Loucy (cell line): ENCODE measurements around the gene COL24A1.
A peak's percentile ranks its signal among the peaks of the same experiment; 100 is the strongest.

Experiments
- H2AFZ ChIP-seq: fragments of 200-600 bp; sonication (generic); 2 replicates; pipeline ENCODE4 v1.6.0; 2016; ENCODE audit warnings: antibody characterized with exemption, mild to moderate bottlenecking, low read length, moderate library complexity
- H3F3A ChIP-seq: fragments of 200-600 bp; 2 replicates; pipeline ENCODE4 v1.6.0; 2016; ENCODE audit warnings: antibody characterized with exemption, low read depth, mild to moderate bottlenecking
- H3K27me3 ChIP-seq: fragments of 200-600 bp; sonication (generic); 2 replicates; pipeline ENCODE4 v1.6.1; 2014; ENCODE audit warnings: low read length, mild to moderate bottlenecking; ENCODE audit not compliant: insufficient read depth, poor library complexity, severe bottlenecking
- H3K36me3 ChIP-seq: fragments of 200-600 bp; sonication (generic); 2 replicates; pipeline ENCODE4 v1.6.1; 2016; ENCODE audit warnings: low read length; ENCODE audit not compliant: insufficient read depth
- H3K4me1 ChIP-seq: fragments of 200-600 bp; sonication (generic); 2 replicates; pipeline ENCODE4 v1.5.1; 2014; ENCODE audit warnings: low read length, mild to moderate bottlenecking; ENCODE audit not compliant: insufficient read depth, poor library complexity, severe bottlenecking
- H3K4me2 ChIP-seq: fragments of 200-600 bp; sonication (generic); 2 replicates; pipeline ENCODE4 v1.6.0; 2014; ENCODE audit warnings: antibody characterized with exemption, low read length, low read depth, mild to moderate bottlenecking; ENCODE audit not compliant: poor library complexity, severe bottlenecking
- H3K4me3 ChIP-seq: fragments of 200-600 bp; sonication (generic); 2 replicates; pipeline ENCODE4 v1.5.1; 2014; ENCODE audit warnings: low read length, mild to moderate bottlenecking, mixed read lengths; ENCODE audit not compliant: poor library complexity, severe bottlenecking
- H3K79me2 ChIP-seq: fragments of 200-600 bp; sonication (generic); 2 replicates; pipeline ENCODE4 v1.6.1; 2014; ENCODE audit warnings: low read length; ENCODE audit not compliant: insufficient read depth
- H3K9ac ChIP-seq: fragments of 200-600 bp; sonication (generic); 2 replicates; pipeline ENCODE4 v1.6.0; 2014; ENCODE audit warnings: mild to moderate bottlenecking, low read depth, low read length, moderate library complexity; ENCODE audit not compliant: poor library complexity, severe bottlenecking
- H3K9me2 ChIP-seq: fragments of 200-600 bp; sonication (generic); replicated peaks from 2 replicates; pipeline ENCODE4 v1.6.1; 2016; ENCODE audit warnings: low read depth, low read length, mixed read lengths
- H3K9me3 ChIP-seq: fragments of 200-600 bp; sonication (generic); 2 replicates; pipeline ENCODE4 v1.6.1; 2014; ENCODE audit warnings: mild to moderate bottlenecking, antibody characterized with exemption, low read length, low read depth; ENCODE audit not compliant: insufficient read depth
- H4K20me1 ChIP-seq: fragments of 200-600 bp; sonication (generic); 2 replicates; pipeline ENCODE4 v1.6.0; 2014; ENCODE audit warnings: antibody characterized with exemption, low read length, mild to moderate bottlenecking; ENCODE audit not compliant: insufficient read depth, poor library complexity, severe bottlenecking
- CTCF ChIP-seq: fragments of 200-600 bp; sonication (generic); conservative IDR thresholded peaks from 2 replicates; pipeline ENCODE4 v1.5.1; 2014; ENCODE audit warnings: mild to moderate bottlenecking, antibody characterized with exemption, low read length
- EZH2phosphoT487 ChIP-seq: fragments of 200-600 bp; IDR thresholded peaks from 2 replicates; pipeline ENCODE4 v1.6.1; 2018; ENCODE audit warnings: antibody characterized with exemption, mild to moderate bottlenecking, moderate library complexity, borderline replicate concordance

COL24A1 gene

GRCh38 chr1:85888921-85889320 is 267.7 kb downstream of the COL24A1 start:
- no peaks in the 10 kb centered on the region for H3K27me3 ChIP-seq
- H3K4me2 ChIP-seq, result no peak overlapping the region
- H3K9me2 ChIP-seq, result no peaks in the 10 kb centered on the region
- no peak overlapping the region for H3K9ac ChIP-seq
- no peaks in the 10 kb centered on the region for H3K4me1 ChIP-seq
- H3F3A ChIP-seq, result no peaks in the 10 kb centered on the region
- H4K20me1 ChIP-seq, result no peaks in the 10 kb centered on the region
- H3K9me3 ChIP-seq, result no peaks in the 10 kb centered on the region
- no peak for TF ChIP-seq CTCF
- no peak for TF ChIP-seq EZH2phosphoT487
- H3K79me2 ChIP-seq, result no peaks in the 10 kb centered on the region
- H2AFZ ChIP-seq, result no peak overlapping the region
- no peaks in the 10 kb centered on the region for H3K36me3 ChIP-seq
- no peak overlapping the region for H3K4me3 ChIP-seq

GRCh38 chr1:85884372-85885035 is 272.1 kb downstream of the COL24A1 start:
- H3K4me1 ChIP-seq, result no peaks in the 10 kb centered on the region
- H2AFZ ChIP-seq, result peak overlapping the region; percentile 51; the same call in 1 of the 2 replicates
- no peaks in the 10 kb centered on the region for H3K9me2 ChIP-seq
- no peaks in the 10 kb centered on the region for H3F3A ChIP-seq
- H3K4me3 ChIP-seq, result no peak overlapping the region
- no peak overlapping the region for H3K4me2 ChIP-seq
- TF ChIP-seq EZH2phosphoT487 (no peak), CTCF (peak; percentile 64)
- no peaks in the 10 kb centered on the region for H3K9me3 ChIP-seq
- H3K79me2 ChIP-seq, result no peaks in the 10 kb centered on the region
- H3K9ac ChIP-seq, result no peak overlapping the region
- no peaks in the 10 kb centered on the region for H4K20me1 ChIP-seq
- H3K36me3 ChIP-seq, result no peaks in the 10 kb centered on the region
- H3K27me3 ChIP-seq, result no peaks in the 10 kb centered on the region

GRCh38 chr1:85867189-85867588 is 289.4 kb downstream of the COL24A1 start:
- Histone ChIP-seq H3K36me3 (no peaks in the 10 kb centered on the region), H3K4me2 (peak overlapping the region; percentile 8), H3K9ac (no peak overlapping the region), H4K20me1 (no peaks in the 10 kb centered on the region), H3K4me1 (peaks cover 19% of the 10 kb centered on the region), H3K9me3 (no peaks in the 10 kb centered on the region), H3K27me3 (no peaks in the 10 kb centered on the region), H3K9me2 (no peaks in the 10 kb centered on the region), H3F3A (no peaks in the 10 kb centered on the region), H3K4me3 (no peak overlapping the region), H2AFZ (peak overlapping the region; percentile 26; the same call in 1 of the 2 replicates), H3K79me2 (no peaks in the 10 kb centered on the region)
- TF ChIP-seq CTCF, result no peak
- no peak for TF ChIP-seq EZH2phosphoT487
